ENCODE results near the gene CDH23.

DNA sequence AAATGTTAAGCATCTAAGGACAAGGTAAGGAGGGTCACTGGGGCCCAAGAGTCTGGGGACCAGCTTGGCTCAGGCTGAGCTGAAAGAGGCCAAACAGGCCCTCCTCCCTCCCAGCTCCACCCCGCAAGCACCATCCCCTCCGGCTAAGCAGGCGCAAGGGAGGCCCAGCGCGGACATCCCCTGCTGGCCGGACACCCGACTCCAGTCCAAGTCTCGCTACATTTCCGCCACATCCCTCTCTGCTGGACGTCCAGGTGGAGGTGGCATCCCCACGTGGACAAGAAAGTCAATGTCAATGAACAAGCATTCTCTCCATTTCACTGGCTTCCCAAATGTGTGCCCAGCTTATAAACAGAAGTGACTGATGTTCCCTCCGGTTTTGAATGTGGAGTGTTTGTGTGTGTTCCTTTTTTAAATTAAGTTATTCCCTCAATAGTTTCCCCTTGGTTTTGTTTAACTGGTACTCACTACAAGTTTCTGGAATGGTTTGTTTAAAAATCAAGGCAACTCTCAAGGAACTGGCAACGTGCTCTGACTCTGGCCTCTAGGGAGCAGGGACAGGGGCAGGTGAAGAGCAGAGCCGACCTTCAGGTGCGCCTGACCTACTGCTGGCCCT lies 418.9 kb downstream of the CDH23 start:
- TF ChIP-seq, protein P1, sequence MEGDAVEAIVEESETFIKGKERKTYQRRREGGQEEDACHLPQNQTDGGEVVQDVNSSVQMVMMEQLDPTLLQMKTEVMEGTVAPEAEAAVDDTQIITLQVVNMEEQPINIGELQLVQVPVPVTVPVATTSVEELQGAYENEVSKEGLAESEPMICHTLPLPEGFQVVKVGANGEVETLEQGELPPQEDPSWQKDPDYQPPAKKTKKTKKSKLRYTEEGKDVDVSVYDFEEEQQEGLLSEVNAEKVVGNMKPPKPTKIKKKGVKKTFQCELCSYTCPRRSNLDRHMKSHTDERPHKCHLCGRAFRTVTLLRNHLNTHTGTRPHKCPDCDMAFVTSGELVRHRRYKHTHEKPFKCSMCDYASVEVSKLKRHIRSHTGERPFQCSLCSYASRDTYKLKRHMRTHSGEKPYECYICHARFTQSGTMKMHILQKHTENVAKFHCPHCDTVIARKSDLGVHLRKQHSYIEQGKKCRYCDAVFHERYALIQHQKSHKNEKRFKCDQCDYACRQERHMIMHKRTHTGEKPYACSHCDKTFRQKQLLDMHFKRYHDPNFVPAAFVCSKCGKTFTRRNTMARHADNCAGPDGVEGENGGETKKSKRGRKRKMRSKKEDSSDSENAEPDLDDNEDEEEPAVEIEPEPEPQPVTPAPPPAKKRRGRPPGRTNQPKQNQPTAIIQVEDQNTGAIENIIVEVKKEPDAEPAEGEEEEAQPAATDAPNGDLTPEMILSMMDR (IDR thresholded peaks at IDR 0.05), result no peak
- no peak for TF ChIP-seq POLR2A (IDR thresholded peaks at IDR 0.05)
